HG02588 (cell line): Measurements from ENCODE around the gene DYNC1LI1.
A peak's percentile ranks its signal among the peaks of the same experiment; 100 is the strongest.

Experiments used
- ATAC-seq: cut with Tn5 transposase; IDR thresholded peaks from one replicate; pipeline ENCODE4 v1.9.1; 2021; ENCODE audit warnings: mild to moderate bottlenecking, moderate library complexity; ENCODE audit not compliant: unreplicated experiment

DYNC1LI1 gene

GRCh38 chr3:32493437-32494414 lies 76.9 kb downstream of the DYNC1LI1 start:
- peak; percentile 87 for ATAC-seq

GRCh38 chr3:32492684-32493436 lies 77.8 kb downstream of the DYNC1LI1 start:
- ATAC-seq: no peak

GRCh38 chr3:32488474-32489008 lies 82.1 kb downstream of the DYNC1LI1 start:
- no peak for ATAC-seq

GRCh38 chr3:32487781-32488473 lies 82.7 kb downstream of the DYNC1LI1 start:
- ATAC-seq: no peak

- no peak for ATAC-seq
Observed at GRCh38 chr3:32484436-32484835, 86.2 kb downstream of the DYNC1LI1 start.

GRCh38 chr3:32483772-32484171 lies 86.9 kb downstream of the DYNC1LI1 start:
- ATAC-seq: no peak

- no peak for ATAC-seq
Observed at GRCh38 chr3:32482693-32483092, 88.0 kb downstream of the DYNC1LI1 start.

- ATAC-seq: no peak
Observed at GRCh38 chr3:32481791-32482631, 88.6 kb downstream of the DYNC1LI1 start.

- no peak for ATAC-seq
Observed at GRCh38 chr3:32480604-32481003, 90.1 kb downstream of the DYNC1LI1 start.
